PC-9 (cell line): ENCODE measurements around the gene FNDC5. TPM values are rescaled to one million over a fixed set of nuclear protein-coding genes. Genes with fewer than 3 reads are reported as not detected.

ENCODE experiments used
- BruUV-seq: library from RNA; stranded (reverse); fragments of 400-500 nt; replicated peaks from 2 replicates; lab custom pipeline; 2021; lab: Mats Ljungman, UMichigan
- CTCF ChIA-PET: fragments of 300-600 bp; sonication (Branson Sonifier 250); formaldehyde crosslinking; loops from one replicate; lab custom pipeline; 2022; ENCODE audit warnings: antibody characterized with exemption; lab: Charles Lee
- POLR2A ChIA-PET: fragments of 300-600 bp; sonication (Branson Sonifier 250); formaldehyde crosslinking; loops from one replicate; lab custom pipeline; 2022; ENCODE audit warnings: antibody characterized with exemption; ENCODE audit not compliant: unreplicated experiment; lab: Charles Lee
- DNase-seq, 2 experiments: peaks; one replicate each; pipeline versions ENCODE4 v3.0.0 to v3.0.0-alpha.2; 2015 to 2022; ENCODE audit warnings: mixed read lengths in 1 of 2
- H2AFZ ChIP-seq: fragments of 200-600 bp; sonication (generic); 2 replicates; pipeline ENCODE4 v1.8.1; 2017; ENCODE audit warnings: antibody characterized with exemption
- H3F3A ChIP-seq: fragments of 200-600 bp; sonication (generic); 2 replicates; pipeline ENCODE4 v1.8.1; 2017; ENCODE audit warnings: antibody characterized with exemption, mild to moderate bottlenecking, low read depth; ENCODE audit not compliant: insufficient read depth
- H3K27ac ChIP-seq: fragments of 200-600 bp; sonication (generic); 2 replicates; pipeline ENCODE4 v1.6.1; 2016; ENCODE audit warnings: mixed run types
- H3K27me3 ChIP-seq: fragments of 200-600 bp; sonication (generic); 2 replicates; pipeline ENCODE4 v1.6.1; 2016; ENCODE audit warnings: low read depth, mixed run types; ENCODE audit not compliant: insufficient read depth
- H3K36me3 ChIP-seq: fragments of 200-600 bp; sonication (generic); 2 replicates; pipeline ENCODE4 v1.6.1; 2016; ENCODE audit warnings: low read depth, mixed run types
- H3K4me1 ChIP-seq: fragments of 200-600 bp; sonication (generic); replicated peaks from 2 replicates; pipeline ENCODE4 v1.6.1; 2016; ENCODE audit warnings: mixed run types; ENCODE audit not compliant: insufficient read depth
- H3K4me2 ChIP-seq: fragments of 200-600 bp; sonication (generic); 2 replicates; pipeline ENCODE4 v1.6.1; 2017; ENCODE audit warnings: mixed run types
- H3K4me3 ChIP-seq: fragments of 200-600 bp; sonication (generic); 2 replicates; pipeline ENCODE4 v1.6.1; 2016; ENCODE audit warnings: mixed run types
- H3K79me2 ChIP-seq: fragments of 200-600 bp; sonication (generic); 2 replicates; pipeline ENCODE4 v1.6.1; 2017; ENCODE audit warnings: low read depth, mixed run types
- H3K9me2 ChIP-seq: fragments of 200-600 bp; sonication (generic); 2 replicates; pipeline ENCODE4 v1.8.1; 2017; ENCODE audit warnings: mild to moderate bottlenecking; ENCODE audit not compliant: insufficient read depth
- H3K9me3 ChIP-seq: fragments of 200-600 bp; sonication (generic); 2 replicates; pipeline ENCODE4 v1.8.1; 2016; ENCODE audit warnings: low read depth; ENCODE audit not compliant: insufficient read depth
- H4K20me1 ChIP-seq: fragments of 200-600 bp; sonication (generic); 2 replicates; pipeline ENCODE4 v1.8.1; 2017; ENCODE audit not compliant: insufficient read depth
- CTCF ChIP-seq: fragments of 200-600 bp; sonication (generic); conservative IDR thresholded peaks from 2 replicates; pipeline ENCODE4 v1.6.1; 2017; ENCODE audit warnings: mixed run types, antibody characterized with exemption, mild to moderate bottlenecking, moderate library complexity
- EZH2 ChIP-seq: fragments of 200-600 bp; sonication (generic); IDR thresholded peaks from 2 replicates; pipeline ENCODE4 v1.8.0; 2017; ENCODE audit warnings: antibody characterized with exemption, low read depth
- intact Hi-C: fragments of 100-400 bp; cut with micrococcal nuclease; formaldehyde crosslinking; loops from one replicate; pipeline ENCODE4 v1.10.0; 2022; ENCODE audit not compliant: unreplicated experiment
- total RNA-seq: library from RNA; stranded (reverse); gene quantifications from 2 replicates; pipeline ENCODE4 v1.2.3, GENCODE V29; 2021

Gene FNDC5
- total RNA-seq, 1 experiment from 2014 or later = not detected

GRCh38 chr1:32859915-32860314 is 10.8 kb downstream of the FNDC5 start:
- intact Hi-C loops = no loop called here

GRCh38 chr1:32858791-32859190 is 11.9 kb downstream of the FNDC5 start:
- TF ChIP-seq CTCF (no peak), EZH2 (no peak)
- Histone ChIP-seq H4K20me1 (no peaks in the 10 kb centered on the region), H3K79me2 (no peaks in the 10 kb centered on the region), H3K4me1 (no peaks in the 10 kb centered on the region), H3K4me3 (no peak overlapping the region), H2AFZ (no peak overlapping the region), H3K9me2 (no peaks in the 10 kb centered on the region), H3K27ac (no peak overlapping the region), H3K9me3 (no peaks in the 10 kb centered on the region), H3K4me2 (no peak overlapping the region), H3K36me3 (peaks cover 13% of the 10 kb centered on the region), H3F3A (peaks cover 4% of the 10 kb centered on the region), H3K27me3 (no peaks in the 10 kb centered on the region)
- POLR2A ChIA-PET = no interaction called here
- CTCF ChIA-PET = no interaction called here
- intact Hi-C loops = no loop called here
- no TSS peak for BruUV-seq
- DNase-seq = no peak

More at GRCh38 chr1:32859915-32860314, 10.8 kb downstream of the FNDC5 start:
- Histone ChIP-seq H3K4me2 (no peak overlapping the region), H3K27me3 (no peaks in the 10 kb centered on the region), H3K27ac (no peak overlapping the region), H3K9me3 (no peaks in the 10 kb centered on the region), H3K4me3 (no peak overlapping the region), H3K9me2 (no peaks in the 10 kb centered on the region), H3K36me3 (peaks cover 3% of the 10 kb centered on the region; the same call in 1 of the 2 replicates), H4K20me1 (no peaks in the 10 kb centered on the region), H3K79me2 (no peaks in the 10 kb centered on the region), H3F3A (peaks cover 4% of the 10 kb centered on the region), H3K4me1 (no peaks in the 10 kb centered on the region), H2AFZ (no peak overlapping the region)
- ChIA-PET CTCF (no interaction called here), POLR2A (no interaction called here)
- no TSS peak for BruUV-seq
- no peak for TF ChIP-seq CTCF
- no peak for TF ChIP-seq EZH2
- no peak for DNase-seq

GRCh38 chr1:32858136-32858535 is 12.6 kb downstream of the FNDC5 start:
- intact Hi-C loops = no loop called here
- Histone ChIP-seq H3K4me2 (no peak overlapping the region), H3K4me3 (no peak overlapping the region), H3K27ac (no peak overlapping the region), H3K79me2 (no peaks in the 10 kb centered on the region), H3K36me3 (peaks cover 14% of the 10 kb centered on the region), H3K9me2 (no peaks in the 10 kb centered on the region), H3K9me3 (no peaks in the 10 kb centered on the region), H3F3A (peaks cover 4% of the 10 kb centered on the region), H4K20me1 (no peaks in the 10 kb centered on the region), H3K27me3 (no peaks in the 10 kb centered on the region), H3K4me1 (no peaks in the 10 kb centered on the region), H2AFZ (no peak overlapping the region)
- no peak for DNase-seq
- POLR2A ChIA-PET = no interaction called here
- BruUV-seq = no TSS peak
- no peak for TF ChIP-seq EZH2
- no peak for TF ChIP-seq CTCF
- CTCF ChIA-PET = no interaction called here
